Prostate gland (tissue), 2 donors: ENCODE measurements around the gene MACROH2A2.

ENCODE experiments used
- POLR2A ChIP-seq: fragments of 450-650 bp; IDR thresholded peaks from one replicate; pipeline ENCODE4 v1.6.1; 2016; ENCODE audit warnings: antibody characterized with exemption, mild to moderate bottlenecking
- TF ChIP-seq, protein P1 (sequence below), 4 experiments: fragments of 200-600 bp in 2 of 4; fragments of 450-650 bp in 2 of 4; sonication (generic) in 2 of 4; IDR thresholded peaks; 1 replicate in 3 of 4; 2 replicates in 1 of 4; pipeline ENCODE4 v1.5.1; 2016 to 2019; ENCODE audit warnings: antibody characterized with exemption in 4 of 4, mild to moderate bottlenecking in 2 of 4, moderate library complexity in 2 of 4

DNA sequence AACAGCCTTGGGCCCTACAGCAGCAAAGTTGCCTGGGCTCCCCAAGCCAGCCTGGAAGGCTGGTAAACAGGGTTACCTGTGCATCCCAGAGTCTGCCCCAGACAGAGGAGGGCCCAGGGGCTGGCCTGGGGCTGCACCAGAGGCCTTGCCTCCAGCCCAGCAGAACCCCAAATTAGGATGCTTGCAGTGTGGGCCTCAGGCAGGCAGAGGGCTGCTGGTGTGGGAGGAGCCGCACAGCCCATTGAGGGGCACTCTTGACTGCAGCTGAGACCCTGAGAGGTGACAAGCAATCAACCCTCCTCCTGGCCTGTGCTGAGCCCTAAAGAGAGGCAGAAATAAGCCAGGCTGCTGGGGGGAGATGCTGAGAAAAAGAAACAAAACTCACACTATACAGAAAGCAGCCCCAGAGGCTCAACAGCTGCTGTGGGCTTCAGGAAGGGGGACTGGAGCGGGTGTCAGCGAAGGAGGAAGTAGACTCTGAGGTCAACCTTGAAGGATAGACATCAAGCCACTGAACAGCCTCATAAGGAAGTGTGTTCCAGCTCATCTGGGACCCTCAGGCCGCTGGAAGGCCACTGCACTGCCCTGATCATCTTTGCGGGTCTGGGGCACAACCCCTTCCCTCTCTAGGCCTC, 73.4 kb downstream of the MACROH2A2 start:
- no peak for TF ChIP-seq POLR2A
- TF ChIP-seq, protein P1, sequence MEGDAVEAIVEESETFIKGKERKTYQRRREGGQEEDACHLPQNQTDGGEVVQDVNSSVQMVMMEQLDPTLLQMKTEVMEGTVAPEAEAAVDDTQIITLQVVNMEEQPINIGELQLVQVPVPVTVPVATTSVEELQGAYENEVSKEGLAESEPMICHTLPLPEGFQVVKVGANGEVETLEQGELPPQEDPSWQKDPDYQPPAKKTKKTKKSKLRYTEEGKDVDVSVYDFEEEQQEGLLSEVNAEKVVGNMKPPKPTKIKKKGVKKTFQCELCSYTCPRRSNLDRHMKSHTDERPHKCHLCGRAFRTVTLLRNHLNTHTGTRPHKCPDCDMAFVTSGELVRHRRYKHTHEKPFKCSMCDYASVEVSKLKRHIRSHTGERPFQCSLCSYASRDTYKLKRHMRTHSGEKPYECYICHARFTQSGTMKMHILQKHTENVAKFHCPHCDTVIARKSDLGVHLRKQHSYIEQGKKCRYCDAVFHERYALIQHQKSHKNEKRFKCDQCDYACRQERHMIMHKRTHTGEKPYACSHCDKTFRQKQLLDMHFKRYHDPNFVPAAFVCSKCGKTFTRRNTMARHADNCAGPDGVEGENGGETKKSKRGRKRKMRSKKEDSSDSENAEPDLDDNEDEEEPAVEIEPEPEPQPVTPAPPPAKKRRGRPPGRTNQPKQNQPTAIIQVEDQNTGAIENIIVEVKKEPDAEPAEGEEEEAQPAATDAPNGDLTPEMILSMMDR (IDR thresholded peaks at IDR 0.05) = no peak
